ENCODE measurements around the gene DAZAP2.
A peak's percentile ranks its signal among the peaks of the same experiment; 100 is the strongest.

DNA sequence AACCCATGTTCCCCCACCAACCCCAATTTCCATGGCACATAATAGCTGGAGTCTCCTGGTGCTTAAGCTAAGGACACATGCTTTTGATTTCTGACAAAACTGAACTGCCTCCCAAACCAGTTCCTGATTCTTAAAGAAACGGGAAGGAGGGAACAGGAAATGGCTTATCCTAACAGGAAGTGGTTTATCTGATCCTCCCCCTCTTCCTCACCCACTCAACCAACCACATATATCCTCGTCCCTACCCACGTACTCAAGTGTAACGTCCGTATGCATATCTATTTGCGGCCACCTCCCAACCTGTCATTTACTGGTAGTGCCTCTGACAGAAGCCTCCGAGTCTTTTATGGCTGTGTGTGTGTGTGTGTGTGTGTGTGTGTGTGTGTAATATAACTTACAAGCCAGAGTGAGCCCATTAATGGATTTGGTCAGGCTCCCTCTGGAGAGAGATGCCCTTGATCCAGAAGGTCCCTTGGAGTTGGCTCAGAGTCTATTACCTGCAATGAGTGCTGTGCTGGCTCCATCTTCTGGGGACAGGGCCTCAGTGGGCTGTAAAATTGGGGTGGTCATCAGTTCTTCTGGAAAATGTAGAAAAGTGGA, 7.7 kb downstream of the DAZAP2 start:
- TF ChIP-seq CTCF (conservative IDR thresholded peaks at IDR 0.05; ENCODE audit: low read length): peak; percentile 66
- TF ChIP-seq EZH2phosphoT487 (IDR thresholded peaks at IDR 0.05; ENCODE audit: borderline replicate concordance, low read depth, low read length): no peak

Data from OCI-LY7 (cell line).